NCI-H1105 (cell line): ENCODE results near the gene RNF13.
"Not testable (repeated sequence)": the region's sequence is repeated elsewhere in the genome, so short reads cannot be mapped to it uniquely, and the experiment has no call there.

Experiments used
- DNase-seq: peaks from one replicate; lab custom pipeline; 2025; lab: John Stamatoyannopoulos, UW

RNF13 gene

GRCh38 chr3:149843502-149843901 is 30.5 kb downstream of the RNF13 start:
- no peak for DNase-seq

DNA sequence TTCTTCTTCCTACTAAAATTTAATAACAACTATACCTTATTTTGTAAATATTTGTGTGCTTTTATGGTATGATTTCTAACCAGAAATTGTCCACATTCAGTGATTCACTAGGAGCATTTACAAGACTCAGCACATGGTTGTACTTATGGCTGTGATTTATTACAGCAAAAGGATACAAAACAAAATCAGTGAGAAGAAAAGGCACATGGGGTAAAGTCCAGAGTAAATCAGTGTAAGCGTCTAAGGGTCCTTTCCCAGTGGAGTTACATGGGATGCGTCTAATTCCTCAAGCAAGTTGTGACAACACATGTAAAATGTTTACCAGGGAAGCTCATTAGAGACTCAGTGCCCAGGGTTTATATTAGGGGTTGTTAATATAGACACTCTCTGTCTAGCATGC is 31.1 kb downstream of the RNF13 start:
- DNase-seq, result no peak

DNA sequence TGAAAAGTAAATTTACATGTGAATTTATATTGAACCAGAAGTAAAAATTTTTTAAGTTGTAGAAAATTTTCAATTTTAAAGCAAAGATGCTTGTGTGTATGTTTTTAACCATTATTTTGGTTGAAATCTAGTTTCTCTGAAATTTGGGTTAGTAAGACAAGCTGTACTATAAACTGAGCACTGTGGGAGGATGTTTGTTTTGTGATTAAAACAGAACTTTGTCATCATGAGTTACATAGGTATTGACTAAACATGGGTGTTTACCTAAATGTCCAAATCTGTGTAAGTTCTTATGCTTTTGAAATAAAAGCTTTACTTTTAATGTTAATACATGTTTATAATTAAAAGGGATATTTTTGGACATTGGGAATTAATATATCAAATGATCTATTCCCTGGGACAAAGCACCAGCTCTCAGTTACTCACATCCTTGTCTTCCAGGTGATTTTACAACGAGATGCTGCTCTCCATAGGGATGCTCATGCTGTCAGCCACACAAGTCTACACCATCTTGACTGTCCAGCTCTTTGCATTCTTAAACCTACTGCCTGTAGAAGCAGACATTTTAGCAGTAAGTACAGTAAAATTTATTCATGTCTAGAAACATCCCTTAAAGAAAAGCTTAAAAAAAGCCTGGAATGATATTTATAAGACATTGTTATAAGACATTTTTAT is 32.7 kb downstream of the RNF13 start:
- DNase-seq, result no peak

- DNase-seq, result no peak
Observed at GRCh38 chr3:149848238-149848637, 35.2 kb downstream of the RNF13 start.

DNA sequence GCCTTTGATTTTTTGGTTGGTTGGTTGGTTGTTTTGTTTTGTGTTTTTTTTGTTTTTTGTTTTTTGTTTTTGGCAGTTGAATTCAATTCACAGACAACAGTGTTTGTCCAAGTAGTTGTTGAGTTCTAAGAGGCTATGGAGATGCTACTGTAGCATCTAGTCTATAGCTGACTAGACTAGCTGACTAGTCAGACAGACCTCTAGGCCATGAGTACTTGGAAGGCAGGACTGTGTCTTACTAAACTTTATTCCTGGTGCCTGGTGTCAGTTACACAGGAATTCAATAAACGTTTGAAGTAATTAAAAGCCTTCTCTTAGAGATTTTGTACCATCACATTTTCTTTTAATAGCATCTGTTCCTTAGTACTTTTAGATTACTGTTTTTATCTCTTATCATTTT is 35.7 kb downstream of the RNF13 start:
- no peak for DNase-seq

GRCh38 chr3:149850787-149851584 is 38.0 kb downstream of the RNF13 start:
- DNase-seq, result peak; percentile 39

DNA sequence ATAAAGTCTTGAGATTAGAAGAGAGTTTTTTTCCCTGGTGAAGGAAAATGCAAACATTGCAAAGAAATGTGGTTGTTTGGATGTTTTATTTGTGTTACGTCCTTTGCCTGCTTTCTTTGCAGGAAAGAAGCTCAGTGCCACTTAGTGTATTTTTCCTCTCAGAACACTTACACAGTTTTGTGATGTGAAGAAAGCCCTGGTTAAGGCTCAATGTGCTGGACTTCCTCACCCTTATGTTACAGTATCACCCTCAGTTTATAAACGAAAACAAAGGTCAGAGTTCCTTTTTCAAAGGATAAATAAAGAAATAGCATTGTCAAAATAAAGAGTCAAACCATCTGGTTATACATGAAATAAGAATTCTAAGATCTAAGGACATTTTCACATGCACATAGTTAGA is 45.9 kb downstream of the RNF13 start:
- DNase-seq, result no peak

GRCh38 chr3:149860881-149861280 is 47.9 kb downstream of the RNF13 start:
- no peak for DNase-seq

DNA sequence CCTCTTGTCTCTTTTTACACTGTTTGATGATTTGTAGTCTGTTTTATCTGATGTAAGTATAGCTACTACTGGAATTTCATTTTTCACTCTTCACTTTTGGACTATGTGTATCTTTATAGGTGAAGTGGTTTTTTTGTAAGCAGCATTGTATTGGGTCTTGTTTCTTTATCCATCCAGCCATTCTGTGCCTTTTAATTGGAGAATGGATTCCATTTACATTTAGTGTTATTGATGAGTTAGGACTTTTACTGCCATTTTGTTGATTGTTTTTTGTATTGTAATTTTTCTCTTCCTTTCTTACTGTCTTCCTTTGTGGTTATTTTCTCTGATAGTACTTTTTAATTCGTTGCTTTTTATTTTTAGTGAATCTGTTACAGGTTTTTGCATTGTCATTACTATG is 54.5 kb downstream of the RNF13 start:
- DNase-seq, result no peak

GRCh38 chr3:149871855-149872254 is 58.8 kb downstream of the RNF13 start:
- DNase-seq, result no peak

- DNase-seq, result no peak
Observed at GRCh38 chr3:149872589-149872988, 59.6 kb downstream of the RNF13 start.

GRCh38 chr3:149877668-149878067 is 64.7 kb downstream of the RNF13 start:
- DNase-seq, result no peak

- DNase-seq, result peak; percentile 14
Observed at GRCh38 chr3:149879872-149880271, 66.9 kb downstream of the RNF13 start.

DNA sequence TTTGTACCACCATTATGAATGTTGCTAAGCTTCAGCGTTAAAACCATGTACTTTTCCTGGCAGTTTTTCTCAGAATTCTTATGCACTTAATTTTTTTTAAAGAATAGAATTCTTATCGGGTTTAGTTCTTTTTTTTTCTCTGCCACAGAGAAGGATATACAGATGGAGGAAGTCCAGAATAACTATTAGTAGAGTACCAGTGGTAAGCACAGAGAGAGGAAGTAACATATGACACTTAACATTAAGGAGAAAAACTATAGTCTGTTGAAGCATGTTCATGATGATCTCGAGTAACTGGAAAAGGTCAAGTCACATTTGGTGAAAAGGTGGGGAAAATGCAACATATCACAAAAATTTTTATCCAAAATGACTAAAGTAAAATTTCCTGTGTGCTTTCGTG is 68.9 kb downstream of the RNF13 start:
- no peak for DNase-seq

- DNase-seq, result no peak
Observed at GRCh38 chr3:149883134-149883533, 70.1 kb downstream of the RNF13 start.

- DNase-seq, result not testable (repeated sequence)
Observed at GRCh38 chr3:149883860-149884259, 70.8 kb downstream of the RNF13 start.

- DNase-seq, result not testable (repeated sequence)
Observed at GRCh38 chr3:149884848-149885247, 71.8 kb downstream of the RNF13 start.

DNA sequence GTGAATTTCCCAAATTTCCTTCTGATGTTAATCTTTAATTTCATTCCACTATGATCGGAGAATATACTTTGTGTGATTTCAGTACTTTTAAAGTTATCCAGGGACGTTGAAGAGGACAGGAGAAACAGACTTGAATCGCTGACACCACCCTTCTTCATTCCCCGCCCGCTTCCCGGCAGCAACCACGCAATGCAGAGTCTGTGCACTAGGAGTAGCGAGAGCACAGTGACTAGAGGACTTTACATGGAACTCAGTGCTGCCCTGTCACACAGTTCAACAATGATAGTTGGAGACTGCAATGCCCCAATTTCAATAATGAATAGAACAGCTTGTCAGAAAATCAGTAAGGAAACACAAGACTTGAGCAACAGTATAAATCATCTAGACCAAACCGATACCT is 73.9 kb downstream of the RNF13 start:
- DNase-seq, result no peak

GRCh38 chr3:149891621-149892020 is 78.6 kb downstream of the RNF13 start:
- DNase-seq, result no peak

GRCh38 chr3:149892371-149892770 is 79.4 kb downstream of the RNF13 start:
- no peak for DNase-seq

DNA sequence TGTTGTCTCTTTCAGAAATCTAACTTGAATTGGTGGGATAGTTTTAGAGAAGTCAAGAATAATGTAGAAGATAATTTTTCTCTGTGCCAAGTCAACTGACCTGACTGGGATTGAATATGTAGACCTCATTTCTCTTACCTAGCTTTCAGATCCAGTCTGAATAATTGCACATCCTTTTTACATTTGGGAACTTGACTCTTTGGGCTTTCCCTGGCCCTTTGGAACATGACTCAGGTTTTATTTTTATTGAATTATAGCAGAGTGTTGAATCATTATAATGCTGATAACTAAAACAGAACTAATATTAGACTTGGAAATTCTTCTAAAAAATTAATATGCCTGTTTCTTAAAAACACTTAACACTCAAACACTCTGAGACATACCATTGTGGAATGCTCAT is 81.2 kb downstream of the RNF13 start:
- DNase-seq, result no peak

DNA sequence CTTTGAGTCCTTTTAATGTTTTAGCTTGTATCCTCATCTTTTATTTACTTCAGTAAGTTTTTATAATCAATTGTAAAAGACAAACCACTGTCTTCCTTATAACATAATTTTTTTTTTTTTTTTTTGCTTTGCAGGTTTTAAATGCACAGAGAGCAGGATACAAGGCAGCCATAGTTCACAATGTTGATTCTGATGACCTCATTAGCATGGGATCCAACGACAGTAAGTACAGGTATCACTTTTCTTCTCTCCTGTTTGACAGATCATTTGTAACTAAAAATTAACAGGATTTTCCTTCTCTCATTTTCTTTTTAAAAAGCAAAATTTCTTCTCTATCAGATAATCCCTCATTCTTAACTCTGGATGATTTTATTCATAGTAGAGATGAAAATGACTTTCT is 82.3 kb downstream of the RNF13 start:
- DNase-seq, result no peak

DNA sequence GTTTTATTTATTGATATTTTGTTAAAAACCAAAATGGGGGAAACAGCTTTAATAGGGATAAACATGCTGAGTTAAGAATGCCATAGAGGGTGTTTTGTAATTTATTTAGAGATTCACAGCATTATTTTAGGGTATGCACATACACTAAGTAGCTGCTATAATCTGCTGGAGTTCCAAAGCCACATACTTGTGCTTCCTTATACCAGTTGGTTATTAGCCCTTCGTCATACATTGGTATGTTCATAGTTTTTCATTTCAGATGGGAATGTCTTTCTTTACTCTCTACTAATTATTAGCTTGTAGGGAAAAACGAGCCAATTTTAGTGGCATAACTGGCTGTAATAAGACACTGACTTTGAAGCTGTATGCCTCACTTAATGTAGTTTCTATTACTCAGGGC is 82.8 kb downstream of the RNF13 start:
- DNase-seq, result no peak

GRCh38 chr3:149898771-149899170 is 85.8 kb downstream of the RNF13 start:
- no peak for DNase-seq
